Lower leg skin (tissue), 3 donors: Measurements from ENCODE around the gene FOXE1.

Experiments used
- POLR2A ChIP-seq, 2 donors: fragments of 450-650 bp; IDR thresholded peaks; one replicate each; pipeline ENCODE4 v1.6.1; 2016 to 2017; ENCODE audit warnings: antibody characterized with exemption in 2 of 2, mild to moderate bottlenecking in 1 of 2, moderate library complexity in 1 of 2
- TF ChIP-seq, protein P1 (sequence below), 3 donors: fragments of 450-650 bp; IDR thresholded peaks; one replicate each; pipeline ENCODE4 v1.5.1; 2016; ENCODE audit warnings: antibody characterized with exemption in 3 of 3, mild to moderate bottlenecking in 3 of 3, moderate library complexity in 2 of 3

- TF ChIP-seq, protein P1, sequence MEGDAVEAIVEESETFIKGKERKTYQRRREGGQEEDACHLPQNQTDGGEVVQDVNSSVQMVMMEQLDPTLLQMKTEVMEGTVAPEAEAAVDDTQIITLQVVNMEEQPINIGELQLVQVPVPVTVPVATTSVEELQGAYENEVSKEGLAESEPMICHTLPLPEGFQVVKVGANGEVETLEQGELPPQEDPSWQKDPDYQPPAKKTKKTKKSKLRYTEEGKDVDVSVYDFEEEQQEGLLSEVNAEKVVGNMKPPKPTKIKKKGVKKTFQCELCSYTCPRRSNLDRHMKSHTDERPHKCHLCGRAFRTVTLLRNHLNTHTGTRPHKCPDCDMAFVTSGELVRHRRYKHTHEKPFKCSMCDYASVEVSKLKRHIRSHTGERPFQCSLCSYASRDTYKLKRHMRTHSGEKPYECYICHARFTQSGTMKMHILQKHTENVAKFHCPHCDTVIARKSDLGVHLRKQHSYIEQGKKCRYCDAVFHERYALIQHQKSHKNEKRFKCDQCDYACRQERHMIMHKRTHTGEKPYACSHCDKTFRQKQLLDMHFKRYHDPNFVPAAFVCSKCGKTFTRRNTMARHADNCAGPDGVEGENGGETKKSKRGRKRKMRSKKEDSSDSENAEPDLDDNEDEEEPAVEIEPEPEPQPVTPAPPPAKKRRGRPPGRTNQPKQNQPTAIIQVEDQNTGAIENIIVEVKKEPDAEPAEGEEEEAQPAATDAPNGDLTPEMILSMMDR (IDR thresholded peaks at IDR 0.05): no peak
- TF ChIP-seq POLR2A (IDR thresholded peaks at IDR 0.05): no peak
These were observed 5.3 kb downstream of the FOXE1 start for GRCh38 chr9:97858393-97858713.
